ENCODE results near the gene RTN4R.

- TF ChIP-seq CTCF (conservative IDR thresholded peaks at IDR 0.05; ENCODE audit: low read length) (no peak), EZH2phosphoT487 (IDR thresholded peaks at IDR 0.05; ENCODE audit: borderline replicate concordance) (no peak)
Observed at GRCh38 chr22:20231514-20232236, 36.4 kb downstream of the RTN4R start.

All from Loucy (cell line).